HUES48 (cell line): ENCODE results near the gene COPS9.

Source experiments
- H3K27ac ChIP-seq: one replicate; pipeline ENCODE4 v1.7.0; 2013; ENCODE audit warnings: low read depth, low read length, inconsistent platforms
- H3K27me3 ChIP-seq: 2 replicates; pipeline ENCODE4 v1.6.1; 2013; ENCODE audit warnings: mild to moderate bottlenecking, low read length; ENCODE audit not compliant: control insufficient read depth, insufficient read depth
- H3K36me3 ChIP-seq: 2 replicates; pipeline ENCODE4 v1.6.1; 2013; ENCODE audit warnings: low read length; ENCODE audit not compliant: control insufficient read depth, insufficient read depth
- H3K4me1 ChIP-seq: 2 replicates; pipeline ENCODE4 v1.6.1; 2013; ENCODE audit warnings: mild to moderate bottlenecking, low read length; ENCODE audit not compliant: control insufficient read depth, insufficient read depth
- H3K4me3 ChIP-seq: 2 replicates; pipeline ENCODE4 v1.5.1; 2013; ENCODE audit warnings: mild to moderate bottlenecking, low read depth, low read length
- H3K9ac ChIP-seq: 2 replicates; pipeline ENCODE4 v1.6.1; 2013; ENCODE audit warnings: mild to moderate bottlenecking, low read depth, low read length, moderate library complexity
- H3K9me3 ChIP-seq: 2 replicates; pipeline ENCODE4 v1.6.1; 2013; ENCODE audit warnings: low read length; ENCODE audit not compliant: control insufficient read depth, insufficient read depth

The COPS9 gene

GRCh38 chr2:240156435-240157146 is 20.5 kb upstream of the COPS9 start:
- H3K27ac ChIP-seq: no peak overlapping the region
- no peak overlapping the region for H3K9ac ChIP-seq

GRCh38 chr2:240155745-240156390 is 19.8 kb upstream of the COPS9 start:
- H3K4me1 ChIP-seq: 0 out of 2 replicates have a peak, but pooled peaks cover 3% of the 10 kb centered on the region
- no peaks in the 10 kb centered on the region for H3K36me3 ChIP-seq
- no peak overlapping the region for H3K4me3 ChIP-seq
- H3K9me3 ChIP-seq: no peaks in the 10 kb centered on the region
- H3K27me3 ChIP-seq: no peaks in the 10 kb centered on the region
- H3K27ac ChIP-seq: no peak overlapping the region
- H3K9ac ChIP-seq: no peak overlapping the region

More at GRCh38 chr2:240156435-240157146, 20.5 kb upstream of the COPS9 start:
- no peaks in the 10 kb centered on the region for H3K27me3 ChIP-seq
- H3K9me3 ChIP-seq: no peaks in the 10 kb centered on the region
- H3K4me3 ChIP-seq: no peak overlapping the region
- H3K4me1 ChIP-seq: 0 out of 2 replicates have a peak, but pooled peaks cover 3% of the 10 kb centered on the region
- no peaks in the 10 kb centered on the region for H3K36me3 ChIP-seq

GRCh38 chr2:240155048-240155744 is 19.1 kb upstream of the COPS9 start:
- Histone ChIP-seq H3K27ac (no peak overlapping the region), H3K36me3 (no peaks in the 10 kb centered on the region), H3K9me3 (no peaks in the 10 kb centered on the region), H3K27me3 (no peaks in the 10 kb centered on the region), H3K4me1 (0 out of 2 replicates have a peak, but pooled peaks cover 3% of the 10 kb centered on the region), H3K4me3 (no peak overlapping the region), H3K9ac (no peak overlapping the region)

- Histone ChIP-seq H3K9me3 (no peaks in the 10 kb centered on the region), H3K9ac (no peak overlapping the region), H3K36me3 (no peaks in the 10 kb centered on the region), H3K4me1 (0 out of 2 replicates have a peak, but pooled peaks cover 3% of the 10 kb centered on the region), H3K27ac (no peak overlapping the region), H3K27me3 (no peaks in the 10 kb centered on the region), H3K4me3 (no peak overlapping the region)
Measured at GRCh38 chr2:240154606-240155005, 18.5 kb upstream of the COPS9 start.

GRCh38 chr2:240153418-240153817 is 17.3 kb upstream of the COPS9 start:
- Histone ChIP-seq H3K27ac (no peak overlapping the region), H3K27me3 (no peaks in the 10 kb centered on the region), H3K4me3 (no peak overlapping the region), H3K4me1 (0 out of 2 replicates have a peak, but pooled peaks cover 3% of the 10 kb centered on the region), H3K9me3 (no peaks in the 10 kb centered on the region), H3K9ac (no peak overlapping the region), H3K36me3 (no peaks in the 10 kb centered on the region)

GRCh38 chr2:240151477-240152031 is 15.4 kb upstream of the COPS9 start:
- no peaks in the 10 kb centered on the region for H3K4me1 ChIP-seq
- H3K4me3 ChIP-seq: no peak overlapping the region
- no peak overlapping the region for H3K27ac ChIP-seq
- no peak overlapping the region for H3K9ac ChIP-seq
- no peaks in the 10 kb centered on the region for H3K27me3 ChIP-seq
- H3K36me3 ChIP-seq: no peaks in the 10 kb centered on the region
- no peaks in the 10 kb centered on the region for H3K9me3 ChIP-seq

- H3K9me3 ChIP-seq: no peaks in the 10 kb centered on the region
- no peaks in the 10 kb centered on the region for H3K4me1 ChIP-seq
- no peak overlapping the region for H3K9ac ChIP-seq
- no peaks in the 10 kb centered on the region for H3K27me3 ChIP-seq
- no peak overlapping the region for H3K4me3 ChIP-seq
- no peak overlapping the region for H3K27ac ChIP-seq
- H3K36me3 ChIP-seq: no peaks in the 10 kb centered on the region
Measured at GRCh38 chr2:240149943-240150784, 14.1 kb upstream of the COPS9 start.

- no peak overlapping the region for H3K4me3 ChIP-seq
- peaks cover 2% of the 10 kb centered on the region; the same call in 1 of the 2 replicates for H3K4me1 ChIP-seq
- no peaks in the 10 kb centered on the region for H3K9me3 ChIP-seq
- H3K27ac ChIP-seq: no peak overlapping the region
- H3K36me3 ChIP-seq: no peaks in the 10 kb centered on the region
- no peak overlapping the region for H3K9ac ChIP-seq
- no peaks in the 10 kb centered on the region for H3K27me3 ChIP-seq
Measured at GRCh38 chr2:240147911-240148587, 11.9 kb upstream of the COPS9 start.

- Histone ChIP-seq H3K27ac (no peak overlapping the region), H3K9ac (no peak overlapping the region), H3K9me3 (no peaks in the 10 kb centered on the region), H3K27me3 (no peaks in the 10 kb centered on the region), H3K4me3 (no peak overlapping the region), H3K36me3 (no peaks in the 10 kb centered on the region), H3K4me1 (peaks cover 2% of the 10 kb centered on the region; the same call in 1 of the 2 replicates)
Measured at GRCh38 chr2:240147382-240147781, 11.3 kb upstream of the COPS9 start.
